Measurements from ENCODE around the gene COL9A3.
A peak's percentile ranks its signal among the peaks of the same experiment; 100 is the strongest.

Gene COL9A3

DNA sequence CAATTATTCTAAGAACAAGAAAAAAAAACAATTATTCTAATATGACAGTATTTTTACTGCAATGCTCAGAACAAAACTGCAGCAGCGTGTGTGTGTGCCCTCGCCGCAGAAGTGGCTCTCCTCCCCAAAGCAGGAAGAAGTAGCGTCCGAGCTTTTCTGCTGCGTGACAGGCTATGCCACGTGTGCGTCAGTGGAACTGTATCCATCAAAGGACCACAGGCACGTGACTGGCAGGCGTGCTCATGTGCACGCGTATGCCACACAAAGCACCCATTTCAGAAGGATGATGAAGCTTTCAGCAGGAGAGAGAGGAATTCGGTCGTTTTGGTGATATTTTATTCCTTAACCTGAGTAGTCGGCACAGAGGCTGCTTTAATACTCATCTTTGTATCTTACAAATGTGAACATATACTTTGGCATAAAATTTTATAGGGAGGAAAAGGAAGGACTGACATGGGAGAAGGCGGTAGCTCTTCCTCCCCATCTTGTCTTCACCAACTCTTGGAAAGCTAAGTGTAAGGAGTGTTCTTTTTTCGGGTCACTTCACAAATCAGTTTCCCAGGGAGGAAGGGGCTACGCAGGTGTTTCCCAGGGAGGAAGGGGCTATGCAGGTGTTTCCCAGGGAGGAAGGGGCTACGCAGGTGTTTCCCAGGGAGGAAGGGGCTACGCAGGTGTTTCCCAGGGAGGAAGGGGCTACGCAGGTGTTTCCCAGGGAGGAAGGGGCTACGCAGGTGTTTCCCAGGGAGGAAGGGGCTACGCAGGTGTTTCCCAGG, 41.4 kb downstream of the COL9A3 start:
- DNase-seq (ENCODE audit: low read depth) = no peak

- no peak for DNase-seq (ENCODE audit: low read depth)
These were observed 42.9 kb downstream of the COL9A3 start for GRCh38 chr20:62859721-62860120.

DNA sequence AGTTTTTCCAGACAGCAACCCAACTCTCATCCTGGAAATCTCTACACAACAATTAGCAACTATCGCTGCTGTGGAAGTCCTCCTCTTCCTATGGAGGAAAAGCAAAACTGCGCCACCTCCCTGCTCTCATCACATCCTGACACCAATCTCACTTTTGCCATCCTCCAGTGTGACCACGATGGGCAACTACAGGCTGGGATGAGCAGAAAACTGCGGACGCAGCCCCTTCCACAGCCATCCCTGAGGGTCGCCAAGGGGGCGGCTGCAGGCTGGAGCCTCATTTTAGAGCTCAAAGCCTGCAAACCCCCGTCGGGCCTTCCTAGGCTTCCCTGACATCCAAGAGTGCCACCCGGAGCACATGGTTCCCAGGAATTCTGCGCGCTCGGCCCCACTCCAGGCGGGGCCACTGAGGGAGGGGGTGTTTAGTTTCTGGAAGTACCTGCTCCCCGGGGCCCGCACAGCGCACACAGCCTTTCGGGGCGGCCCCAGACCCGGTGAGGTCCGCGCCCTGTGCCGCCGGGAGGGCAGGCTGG, 43.6 kb downstream of the COL9A3 start:
- DNase-seq (ENCODE audit: low read depth) = no peak

- DNase-seq (ENCODE audit: low read depth) = peak; percentile 23
These were observed 44.3 kb downstream of the COL9A3 start for GRCh38 chr20:62860924-62861691.

- DNase-seq (ENCODE audit: low read depth) = peak; percentile 94
These were observed 45.0 kb downstream of the COL9A3 start, which contains the start of gene TCFL5 for GRCh38 chr20:62861726-62862336. TSS of gene TCFL5 (minus strand) at chr20:62861822. CDS start at chr20:62861670, 152 bp downstream.

- DNase-seq (ENCODE audit: low read depth) = no peak
These were observed 47.4 kb downstream of the COL9A3 start for GRCh38 chr20:62864207-62864606.

GRCh38 chr20:62872184-62872847, 55.5 kb downstream of the COL9A3 start:
- DNase-seq (ENCODE audit: low read depth) = no peak

DNA sequence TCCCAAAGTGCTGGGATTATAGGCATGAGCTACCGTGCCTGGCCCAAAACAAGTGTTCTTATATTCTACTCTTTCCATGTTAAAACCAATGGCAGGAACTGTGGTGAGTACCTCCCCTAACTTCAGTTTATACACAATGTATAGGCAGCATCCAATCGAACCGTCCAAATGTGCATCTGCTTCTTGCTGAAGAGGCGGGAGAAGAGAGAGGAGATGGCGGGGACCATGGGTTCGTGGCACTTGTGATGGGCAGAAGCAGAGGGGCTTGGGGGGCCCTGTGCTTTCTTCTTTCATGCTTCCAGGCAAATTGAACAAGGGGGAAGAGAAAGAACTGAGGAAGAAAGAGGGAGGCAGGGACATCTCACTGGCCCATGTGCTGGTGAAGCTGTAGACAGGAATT, 56.0 kb downstream of the COL9A3 start:
- DNase-seq (ENCODE audit: low read depth) = no peak

- DNase-seq (ENCODE audit: low read depth) = no peak
These were observed 56.4 kb downstream of the COL9A3 start for GRCh38 chr20:62873280-62873679.

GRCh38 chr20:62873681-62874031, 56.8 kb downstream of the COL9A3 start:
- peak; percentile 14 for DNase-seq (ENCODE audit: low read depth)

- DNase-seq (ENCODE audit: low read depth) = no peak
These were observed 58.1 kb downstream of the COL9A3 start for GRCh38 chr20:62874964-62875344.

DNA sequence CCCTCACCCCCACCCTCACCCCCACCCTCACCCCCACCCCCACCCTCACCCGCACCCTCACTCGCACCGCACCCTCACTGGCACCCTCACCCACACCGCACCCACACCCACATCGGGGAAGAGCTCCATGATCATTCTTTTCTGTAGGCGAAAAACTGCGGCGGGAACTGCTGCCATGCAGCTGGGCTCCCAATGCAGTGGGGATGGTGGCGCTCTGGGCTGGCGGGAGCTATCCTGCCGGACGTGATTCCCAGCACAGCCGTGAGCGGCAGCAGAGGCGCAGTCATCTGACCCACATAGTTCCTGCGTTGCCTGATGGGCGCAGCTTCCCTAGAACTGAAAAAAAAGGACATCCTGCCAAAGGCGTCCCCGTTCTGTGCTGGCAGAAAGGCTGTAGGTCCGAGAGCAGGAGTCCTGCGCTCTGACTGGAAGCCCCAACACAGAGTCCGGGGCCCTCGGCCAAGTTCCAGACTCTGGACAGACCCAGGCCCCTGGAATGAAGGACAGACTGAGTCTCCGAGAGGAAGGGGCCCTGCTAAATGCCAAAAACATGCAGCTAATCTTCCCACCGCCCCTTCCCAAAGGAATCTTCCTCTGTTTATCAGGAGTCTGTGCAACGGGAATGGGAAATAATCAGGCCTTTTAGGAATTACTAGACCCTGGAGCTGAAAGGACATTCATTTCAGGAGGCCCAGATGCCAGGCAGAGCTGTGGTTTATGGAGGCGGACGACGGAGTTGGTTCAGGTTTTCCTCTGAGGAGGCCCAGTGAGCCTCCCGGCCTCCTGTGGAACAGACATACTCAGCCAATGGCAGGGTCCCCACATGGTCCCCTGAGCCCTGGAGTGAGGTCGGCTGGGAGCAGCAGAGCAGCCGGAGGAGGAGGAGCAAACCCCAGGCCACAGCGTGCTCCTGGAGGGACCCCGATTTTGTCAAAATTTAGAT, 58.8 kb downstream of the COL9A3 start:
- DNase-seq (ENCODE audit: low read depth) = no peak

DNA sequence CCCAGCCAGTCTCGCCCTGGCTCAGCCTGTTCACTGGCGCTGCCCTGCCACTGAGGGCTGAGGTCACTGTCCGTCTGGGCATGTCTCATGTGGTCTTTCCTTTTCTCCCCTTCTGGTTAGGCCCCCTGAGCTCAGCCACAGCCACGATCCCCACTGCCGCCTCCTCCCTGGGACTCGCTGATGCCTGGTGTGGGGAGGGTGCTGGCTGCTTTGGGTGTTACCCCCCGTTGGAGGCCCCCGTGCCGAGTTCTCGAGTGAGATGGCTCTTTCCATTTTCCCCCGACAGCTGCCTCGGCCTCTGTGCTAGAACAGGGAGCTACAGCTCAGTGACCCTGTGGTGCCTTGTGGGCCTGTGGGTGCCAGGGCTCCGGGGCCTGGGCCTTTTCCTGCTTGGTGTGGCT, 59.7 kb downstream of the COL9A3 start:
- no peak for DNase-seq (ENCODE audit: low read depth)

GRCh38 chr20:62876902-62877816, 60.3 kb downstream of the COL9A3 start:
- no peak for DNase-seq (ENCODE audit: low read depth)

- no peak for DNase-seq (ENCODE audit: low read depth)
These were observed 61.6 kb downstream of the COL9A3 start for GRCh38 chr20:62878244-62879038.

- no peak for DNase-seq (ENCODE audit: low read depth)
These were observed 62.7 kb downstream of the COL9A3 start for GRCh38 chr20:62879275-62880146.

GRCh38 chr20:62880147-62880934, 63.5 kb downstream of the COL9A3 start:
- no peak for DNase-seq (ENCODE audit: low read depth)

Measured in activated T-cell treated with anti-CD3 and anti-CD28 coated beads for 1 hour (primary cell).